GM10266 (cell line): ENCODE measurements around the gene PGF.

ENCODE experiments used
- DNase-seq: peaks from one replicate; pipeline ENCODE4 v3.0.0; 2012; ENCODE audit errors: extremely low spot score
- CTCF ChIP-seq: IDR thresholded peaks from 2 replicates; pipeline ENCODE4 v1.5.1; 2012; ENCODE audit warnings: mild to moderate bottlenecking, low read depth; ENCODE audit not compliant: control insufficient read depth, insufficient read depth; ENCODE audit errors: missing control alignments

Gene PGF

GRCh38 chr14:74988993-74989392 lies 33.6 kb upstream of the PGF start:
- no peak for TF ChIP-seq CTCF
- DNase-seq: no peak

GRCh38 chr14:74988131-74988530 lies 32.7 kb upstream of the PGF start:
- DNase-seq: no peak
- no peak for TF ChIP-seq CTCF

GRCh38 chr14:74985806-74986205 lies 30.4 kb upstream of the PGF start:
- DNase-seq: no peak
- TF ChIP-seq CTCF: no peak

- no peak for DNase-seq
- TF ChIP-seq CTCF: no peak
Measured at GRCh38 chr14:74985028-74985310, 29.6 kb upstream of the PGF start.

- TF ChIP-seq CTCF: no peak
- DNase-seq: no peak
Measured at GRCh38 chr14:74984236-74985027, 29.0 kb upstream of the PGF start.

GRCh38 chr14:74983343-74983742 lies 27.9 kb upstream of the PGF start:
- no peak for DNase-seq
- TF ChIP-seq CTCF: no peak

GRCh38 chr14:74982661-74983060 lies 27.3 kb upstream of the PGF start:
- DNase-seq: peak; percentile 56
- TF ChIP-seq CTCF: no peak
